ENCODE results near the gene MACROD2.
"Not testable (repeated sequence)": the region's sequence is repeated elsewhere in the genome, so short reads cannot be mapped to it uniquely, and the experiment has no call there.

The MACROD2 gene

GRCh38 chr20:14984768-14985622 lies 989.7 kb downstream of the MACROD2 start:
- no peak for FAIRE-seq
- no peak for DNase-seq (ENCODE audit: extremely low spot score, insufficient read length, low read depth)

GRCh38 chr20:14986026-14986655 lies 990.8 kb downstream of the MACROD2 start:
- no peak for FAIRE-seq
- DNase-seq (ENCODE audit: extremely low spot score, insufficient read length, low read depth): no peak

DNA sequence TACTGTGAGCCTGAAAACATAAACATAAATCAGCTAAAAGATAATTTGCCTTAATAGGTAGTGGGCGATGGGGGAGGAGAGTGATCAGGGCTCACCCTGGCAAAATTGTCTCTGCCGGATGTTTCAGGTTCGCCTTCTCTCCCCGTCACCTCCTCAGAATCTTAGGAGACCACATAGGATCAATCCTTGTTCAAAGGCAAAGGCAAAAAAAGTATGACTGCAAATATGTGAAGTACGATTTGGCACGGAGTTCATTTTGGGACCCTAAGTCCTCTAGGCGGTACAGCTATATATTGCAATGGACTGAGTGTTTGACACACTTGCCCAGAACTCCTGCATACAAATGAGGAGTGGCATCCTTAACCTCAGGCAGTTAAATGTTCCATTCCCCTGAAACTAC lies 991.3 kb downstream of the MACROD2 start:
- DNase-seq (ENCODE audit: extremely low spot score, insufficient read length, low read depth) (no peak), FAIRE-seq (no peak)

- FAIRE-seq: no peak
- no peak for DNase-seq (ENCODE audit: extremely low spot score, insufficient read length, low read depth)
These were observed 994.4 kb downstream of the MACROD2 start for GRCh38 chr20:14989535-14990290.

DNA sequence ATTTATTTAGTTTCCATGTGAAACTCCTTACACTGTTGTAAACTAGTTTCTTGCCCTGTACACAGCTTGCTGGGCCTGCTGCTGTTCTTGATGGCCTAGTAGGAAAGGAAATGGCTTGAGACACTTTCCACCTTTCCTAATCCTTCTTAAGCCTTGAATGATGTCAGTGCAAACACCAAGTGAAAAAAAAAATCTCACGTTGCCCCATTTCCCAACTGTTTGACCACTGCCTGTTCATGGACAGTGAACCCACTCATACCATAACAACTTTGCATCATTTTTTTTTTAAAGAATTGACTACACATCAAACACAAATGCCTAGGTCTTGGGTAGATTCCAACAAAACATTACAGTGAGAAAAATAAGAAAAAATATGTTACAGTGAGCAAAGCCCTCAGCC lies 995.7 kb downstream of the MACROD2 start:
- FAIRE-seq (no peak), DNase-seq (ENCODE audit: extremely low spot score, insufficient read length, low read depth) (no peak)

GRCh38 chr20:14992153-14992552 lies 996.8 kb downstream of the MACROD2 start:
- DNase-seq (ENCODE audit: extremely low spot score, insufficient read length, low read depth): no peak
- no peak for FAIRE-seq

DNA sequence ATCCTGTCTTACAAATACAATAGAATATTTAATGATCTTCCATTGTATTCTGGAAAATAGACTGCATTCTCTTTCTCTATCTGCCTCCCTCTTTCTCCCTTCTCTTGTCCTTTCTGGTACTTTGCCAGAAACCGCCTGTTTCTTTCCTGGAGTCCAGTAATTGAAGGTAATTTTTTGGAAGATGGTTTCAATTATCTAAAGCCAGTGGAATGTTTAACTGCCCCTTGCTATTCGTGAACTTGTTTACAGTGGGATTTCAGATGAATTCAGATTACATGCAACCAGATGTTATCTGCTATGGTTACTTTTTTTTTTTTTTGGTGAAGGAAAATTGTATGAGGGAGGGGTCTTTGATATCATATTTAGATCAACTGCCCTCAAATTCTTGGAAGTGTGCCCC lies 997.6 kb downstream of the MACROD2 start:
- DNase-seq (ENCODE audit: extremely low spot score, insufficient read length, low read depth) (no peak), FAIRE-seq (no peak)

DNA sequence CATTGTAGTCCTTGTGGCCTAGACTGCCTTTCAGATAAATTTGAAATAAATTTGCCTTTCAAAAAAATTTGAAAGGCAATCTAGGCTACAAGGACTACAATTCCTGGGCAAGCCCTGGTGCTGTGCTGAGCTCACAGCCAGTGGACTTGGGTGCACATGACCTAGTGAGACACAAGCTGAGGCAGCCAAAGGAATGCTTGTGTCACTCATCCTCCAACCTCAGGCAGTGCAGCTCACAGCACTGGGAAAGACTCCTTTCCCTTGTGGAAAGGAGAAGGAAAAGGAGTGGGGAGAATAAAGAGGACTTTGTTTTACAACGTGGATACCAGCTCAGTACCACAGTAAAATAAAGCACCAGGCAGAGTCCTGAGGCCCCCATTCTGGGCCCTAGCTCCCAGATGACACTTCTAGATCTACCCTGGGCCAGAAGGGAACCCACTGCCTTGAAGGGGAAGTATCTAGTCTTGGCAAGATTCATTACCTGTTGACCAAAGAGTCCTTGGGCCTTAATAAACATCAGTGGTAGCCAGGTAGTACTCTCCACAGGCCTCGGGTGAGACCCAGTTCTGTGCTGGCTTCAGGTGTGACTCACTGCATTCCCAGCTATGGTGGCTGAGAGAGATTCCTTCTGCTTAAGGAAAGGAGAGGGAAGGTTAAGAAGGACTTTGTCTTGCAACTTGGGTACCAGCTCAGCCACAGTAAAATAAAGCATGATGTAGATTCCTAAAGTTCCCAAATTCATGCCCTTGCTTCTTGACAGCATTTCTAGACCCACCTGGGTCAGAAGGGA lies 1001.8 kb downstream of the MACROD2 start:
- FAIRE-seq (no peak), DNase-seq (ENCODE audit: extremely low spot score, insufficient read length, low read depth) (no peak)

DNA sequence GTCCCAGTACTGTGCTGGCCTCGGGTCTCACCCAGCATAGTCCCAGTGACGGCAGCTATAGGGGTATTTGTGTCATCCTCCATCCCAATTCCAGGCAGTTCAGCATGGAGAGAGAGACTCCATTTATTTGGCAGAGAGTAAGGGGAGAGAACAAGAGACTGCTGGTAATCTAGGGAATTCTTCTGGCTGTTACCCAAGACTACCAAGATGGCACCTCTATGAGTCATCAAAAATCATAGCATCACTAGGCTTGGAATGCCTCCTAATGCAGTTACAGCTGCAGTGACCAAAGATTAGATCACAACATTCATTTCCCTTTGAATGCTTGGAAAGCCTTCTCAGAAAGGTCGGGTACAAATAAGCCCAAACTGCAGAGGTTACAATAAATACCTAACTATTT lies 1002.5 kb downstream of the MACROD2 start:
- FAIRE-seq: no peak
- DNase-seq (ENCODE audit: extremely low spot score, insufficient read length, low read depth): no peak

GRCh38 chr20:15005300-15005986 lies 1010.1 kb downstream of the MACROD2 start:
- DNase-seq (ENCODE audit: extremely low spot score, insufficient read length, low read depth) (no peak), FAIRE-seq (no peak)

DNA sequence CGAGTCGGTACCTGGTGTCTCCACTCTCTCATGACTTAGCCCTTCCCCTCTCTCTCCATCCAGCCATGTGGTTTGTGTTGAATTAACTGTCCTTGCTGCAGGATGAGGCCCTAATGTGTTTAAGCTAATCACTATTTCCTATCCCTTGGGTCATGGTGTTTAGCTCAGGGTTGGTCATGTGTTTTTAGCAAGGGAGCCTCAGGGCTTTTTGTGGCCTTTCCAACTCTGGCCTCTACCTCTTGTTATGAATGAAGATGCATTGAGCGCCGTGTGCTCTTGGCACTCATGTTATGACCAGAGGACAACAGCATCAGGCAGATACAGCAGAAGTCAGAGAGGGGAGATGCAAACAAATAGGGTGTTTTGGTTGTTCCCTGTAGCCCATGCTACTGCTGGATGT lies 1016.3 kb downstream of the MACROD2 start:
- no peak for FAIRE-seq
- DNase-seq (ENCODE audit: extremely low spot score, insufficient read length, low read depth): no peak

- no peak for DNase-seq (ENCODE audit: extremely low spot score, insufficient read length, low read depth)
- FAIRE-seq: no peak
These were observed 1017.2 kb downstream of the MACROD2 start for GRCh38 chr20:15012566-15012965.

DNA sequence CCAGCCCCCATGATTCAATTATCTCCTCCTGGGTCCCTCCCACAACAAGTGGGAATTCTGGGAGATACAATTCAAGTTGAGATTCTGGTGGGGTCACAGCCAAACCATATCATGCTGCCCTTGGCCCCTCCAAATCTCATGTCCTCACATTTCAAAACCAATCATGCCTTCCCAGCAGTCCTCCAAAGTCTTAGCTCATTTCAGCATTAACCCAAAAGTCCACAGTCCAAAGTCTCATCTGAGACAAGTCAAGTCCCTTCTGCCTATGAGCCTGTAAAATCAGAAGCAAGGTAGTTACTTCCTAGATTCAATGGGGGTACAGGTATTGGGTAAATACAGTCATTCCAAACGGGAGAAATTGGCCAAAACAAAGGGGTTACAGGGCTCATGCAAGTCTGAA lies 1021.6 kb downstream of the MACROD2 start:
- not testable (repeated sequence) for FAIRE-seq; DNase-seq (ENCODE audit: extremely low spot score, insufficient read length, low read depth)

DNA sequence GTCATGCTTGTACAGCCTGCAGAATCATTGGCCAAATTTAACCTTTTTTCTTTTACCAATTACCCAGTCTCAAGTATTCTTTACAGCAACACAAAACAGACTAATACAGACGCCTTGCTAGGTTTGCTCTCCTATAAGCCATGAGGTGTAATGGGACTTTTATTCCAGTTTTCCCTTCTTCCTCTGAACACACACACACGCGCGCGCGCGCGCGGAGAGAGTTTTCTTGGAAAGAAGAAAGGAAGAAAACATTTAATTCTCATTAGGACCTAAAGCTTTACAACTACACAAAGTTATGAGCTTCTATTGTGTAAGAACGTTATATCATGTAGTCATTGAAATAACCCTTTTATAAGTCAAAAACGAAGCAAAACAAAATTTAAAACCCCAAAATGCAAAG lies 1023.6 kb downstream of the MACROD2 start:
- FAIRE-seq (no peak), DNase-seq (ENCODE audit: extremely low spot score, insufficient read length, low read depth) (no peak)

GRCh38 chr20:15020845-15021244 lies 1025.5 kb downstream of the MACROD2 start:
- no peak for DNase-seq (ENCODE audit: extremely low spot score, insufficient read length, low read depth)
- no peak for FAIRE-seq

GRCh38 chr20:15022921-15023320 lies 1027.6 kb downstream of the MACROD2 start:
- FAIRE-seq: no peak
- no peak for DNase-seq (ENCODE audit: extremely low spot score, insufficient read length, low read depth)

DNA sequence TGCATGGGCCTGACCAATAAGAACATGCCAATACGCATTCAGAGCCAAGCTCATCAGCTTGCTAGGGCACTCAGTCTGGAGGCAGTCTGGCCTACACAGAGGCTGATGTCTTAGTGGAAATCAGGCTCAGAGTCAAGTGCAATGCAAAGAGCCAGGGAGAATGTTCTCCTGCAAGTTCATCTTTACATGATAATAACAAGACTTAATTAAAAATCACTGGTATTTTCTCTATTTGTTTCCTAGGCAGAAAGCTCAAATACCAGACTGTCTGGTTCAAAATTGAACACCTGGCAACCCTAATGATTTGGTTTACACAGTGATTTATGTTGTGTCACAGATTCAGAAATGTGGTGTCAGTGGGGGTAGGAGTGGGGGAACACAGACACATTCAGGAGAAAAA lies 1031.4 kb downstream of the MACROD2 start:
- FAIRE-seq: no peak
- DNase-seq (ENCODE audit: extremely low spot score, insufficient read length, low read depth): no peak

DNA sequence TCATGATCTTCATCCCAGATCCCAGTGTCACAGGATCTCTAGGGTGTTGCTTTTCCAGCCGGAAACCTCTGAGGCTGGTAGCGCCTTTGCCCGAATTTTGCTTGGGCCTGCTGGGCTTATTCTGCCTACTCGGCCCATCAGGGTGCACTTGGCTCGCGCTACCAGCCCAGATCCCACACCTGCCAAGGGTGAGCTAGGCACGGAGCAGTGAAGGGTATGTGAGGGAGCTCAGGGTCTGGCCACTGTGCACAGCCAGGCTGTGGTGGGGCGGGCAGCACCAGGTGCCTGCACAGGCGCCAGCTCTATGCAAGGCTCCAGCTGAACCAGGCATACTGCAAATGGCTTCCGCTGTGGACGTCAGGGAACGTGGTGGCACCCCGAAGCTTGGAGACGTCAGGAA lies 1035.5 kb downstream of the MACROD2 start:
- DNase-seq (ENCODE audit: extremely low spot score, insufficient read length, low read depth) (no peak), FAIRE-seq (no peak)

GRCh38 chr20:15031546-15032351 lies 1036.4 kb downstream of the MACROD2 start:
- DNase-seq (ENCODE audit: extremely low spot score, insufficient read length, low read depth) (no peak), FAIRE-seq (no peak)

All from GM18507 (cell line).